ENCODE results near the gene ADGRA1.

ADGRA1 gene

GRCh38 chr10:133048926-133049325 lies 38.8 kb upstream of the ADGRA1 start:
- Histone ChIP-seq H3K36me3 (ENCODE audit: control insufficient read depth in 2 of 2, insufficient read depth in 1 of 2, low read length in 2 of 2) (no peaks in the 10 kb centered on the region), H3K27ac (ENCODE audit: extremely low read depth, low read depth, low read length) (no peak overlapping the region), H3K9me3 (ENCODE audit: control insufficient read depth, insufficient read depth, low read depth, low read length) (no peaks in the 10 kb centered on the region), H3K4me1 (ENCODE audit: control insufficient read depth, insufficient read depth, low read length) (no peaks in the 10 kb centered on the region), H3K4me3 (ENCODE audit: low read depth, low read length) (no peak overlapping the region)
- POLR2A ChIA-PET: no interaction called here
- TF ChIP-seq ZNF621 (tag by site-specific recombination; IDR thresholded peaks at IDR 0.05) (no peak), ZNF138 (tag by site-specific recombination; IDR thresholded peaks at IDR 0.05; ENCODE audit: borderline replicate concordance) (no peak), ZNF510 (tag by site-specific recombination; IDR thresholded peaks at IDR 0.05; ENCODE audit: insufficient replicate concordance) (no peak), KLF10 (tag by site-specific recombination; IDR thresholded peaks at IDR 0.05) (no peak), ZNF513 (tag by site-specific recombination; IDR thresholded peaks at IDR 0.05) (no peak), ZNF19 (tag by site-specific recombination; IDR thresholded peaks at IDR 0.05; ENCODE audit: low read depth) (no peak), ZNF560 (tag by site-specific recombination; IDR thresholded peaks at IDR 0.05; ENCODE audit: borderline replicate concordance) (no peak), ZNF76 (tag by site-specific recombination; IDR thresholded peaks at IDR 0.05; ENCODE audit: borderline replicate concordance, low read depth) (no peak), ZNF23 (tag by site-specific recombination; IDR thresholded peaks at IDR 0.05; ENCODE audit: borderline replicate concordance) (no peak), ZNF677 (tag by site-specific recombination; IDR thresholded peaks at IDR 0.05) (no peak), HOXC10 (CRISPR knock-in tag; IDR thresholded peaks at IDR 0.05) (no peak), ZSCAN18 (tag by site-specific recombination; IDR thresholded peaks at IDR 0.05) (no peak), ZNF274 (IDR thresholded peaks at IDR 0.05; ENCODE audit: low read length) (no peak), ZNF274 (tag by site-specific recombination; IDR thresholded peaks at IDR 0.05; ENCODE audit: borderline replicate concordance) (no peak), INSM2 (tag by site-specific recombination; IDR thresholded peaks at IDR 0.05) (no peak)
- TF ChIP-seq, protein P1, sequence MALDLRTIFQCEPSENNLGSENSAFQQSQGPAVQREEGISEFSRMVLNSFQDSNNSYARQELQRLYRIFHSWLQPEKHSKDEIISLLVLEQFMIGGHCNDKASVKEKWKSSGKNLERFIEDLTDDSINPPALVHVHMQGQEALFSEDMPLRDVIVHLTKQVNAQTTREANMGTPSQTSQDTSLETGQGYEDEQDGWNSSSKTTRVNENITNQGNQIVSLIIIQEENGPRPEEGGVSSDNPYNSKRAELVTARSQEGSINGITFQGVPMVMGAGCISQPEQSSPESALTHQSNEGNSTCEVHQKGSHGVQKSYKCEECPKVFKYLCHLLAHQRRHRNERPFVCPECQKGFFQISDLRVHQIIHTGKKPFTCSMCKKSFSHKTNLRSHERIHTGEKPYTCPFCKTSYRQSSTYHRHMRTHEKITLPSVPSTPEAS (tag by site-specific recombination; IDR thresholded peaks at IDR 0.05): no peak
- TF ChIP-seq, protein P2, sequence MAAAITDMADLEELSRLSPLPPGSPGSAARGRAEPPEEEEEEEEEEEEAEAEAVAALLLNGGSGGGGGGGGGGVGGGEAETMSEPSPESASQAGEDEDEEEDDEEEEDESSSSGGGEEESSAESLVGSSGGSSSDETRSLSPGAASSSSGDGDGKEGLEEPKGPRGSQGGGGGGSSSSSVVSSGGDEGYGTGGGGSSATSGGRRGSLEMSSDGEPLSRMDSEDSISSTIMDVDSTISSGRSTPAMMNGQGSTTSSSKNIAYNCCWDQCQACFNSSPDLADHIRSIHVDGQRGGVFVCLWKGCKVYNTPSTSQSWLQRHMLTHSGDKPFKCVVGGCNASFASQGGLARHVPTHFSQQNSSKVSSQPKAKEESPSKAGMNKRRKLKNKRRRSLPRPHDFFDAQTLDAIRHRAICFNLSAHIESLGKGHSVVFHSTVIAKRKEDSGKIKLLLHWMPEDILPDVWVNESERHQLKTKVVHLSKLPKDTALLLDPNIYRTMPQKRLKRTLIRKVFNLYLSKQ (tag by site-specific recombination; IDR thresholded peaks at IDR 0.05; ENCODE audit: borderline replicate concordance): no peak
- CTCF ChIA-PET: interaction anchor here (1.0 kb wide), 1 partner anchor 112 kb away, joined by 4 read pairs; no protein-coding TSS in a partner anchor

DNA sequence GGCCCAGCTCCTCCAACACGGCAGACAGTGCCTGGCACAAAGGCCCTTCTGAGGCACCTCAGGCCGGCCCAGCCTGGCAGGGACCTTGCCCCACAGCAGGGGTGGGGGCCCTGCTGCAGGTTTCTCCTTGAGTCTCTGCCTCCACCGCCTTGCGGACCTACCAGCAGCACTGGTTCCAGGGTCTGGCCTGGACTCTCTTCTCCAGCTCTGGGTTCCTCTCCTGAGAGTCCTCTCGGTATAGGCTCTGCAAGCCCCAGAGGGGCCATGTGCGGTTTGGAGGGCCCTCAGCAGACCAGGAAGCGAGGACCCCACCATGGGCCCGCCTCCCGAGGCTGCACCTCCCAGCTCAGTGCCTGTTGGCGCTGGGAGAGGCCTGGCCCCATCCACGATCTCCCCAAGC lies 38.1 kb upstream of the ADGRA1 start:
- Histone ChIP-seq H3K4me1 (ENCODE audit: control insufficient read depth, insufficient read depth, low read length) (no peaks in the 10 kb centered on the region), H3K36me3 (ENCODE audit: control insufficient read depth in 2 of 2, insufficient read depth in 1 of 2, low read length in 2 of 2) (no peaks in the 10 kb centered on the region), H3K4me3 (ENCODE audit: low read depth, low read length) (no peak overlapping the region), H3K9me3 (ENCODE audit: control insufficient read depth, insufficient read depth, low read depth, low read length) (no peaks in the 10 kb centered on the region), H3K27ac (ENCODE audit: extremely low read depth, low read depth, low read length) (no peak overlapping the region)
- ChIA-PET POLR2A (no interaction called here), CTCF (no interaction called here)
- no peak for TF ChIP-seq ZBTB10 (tag by site-specific recombination; IDR thresholded peaks at IDR 0.05)
- no peak for TF ChIP-seq ZNF2 (tag by site-specific recombination; IDR thresholded peaks at IDR 0.05)
- no peak for TF ChIP-seq SCRT2 (tag by site-specific recombination; IDR thresholded peaks at IDR 0.05)
- no peak for TF ChIP-seq REPIN1 (tag by site-specific recombination; IDR thresholded peaks at IDR 0.05; ENCODE audit: low read depth)
- no peak for TF ChIP-seq ZNF416 (tag by site-specific recombination; IDR thresholded peaks at IDR 0.05)
- no peak for TF ChIP-seq ZNF521 (tag by site-specific recombination; IDR thresholded peaks at IDR 0.05)
